GM12864 (cell line): ENCODE data around the gene ELMO2.

ENCODE experiments used
- DNase-seq: peaks from one replicate; pipeline ENCODE4 v3.0.0-alpha.2; 2011; ENCODE audit warnings: low read depth
- H3K4me3 ChIP-seq: 2 replicates; pipeline ENCODE4 v1.5.1; 2011; ENCODE audit warnings: mild to moderate bottlenecking, low read depth, low read length, control low read depth
- CTCF ChIP-seq: IDR thresholded peaks from 2 replicates; pipeline ENCODE4 v1.5.1; 2011; ENCODE audit warnings: low read depth, mild to moderate bottlenecking, moderate library complexity, low read length, control low read depth, inconsistent platforms; ENCODE audit errors: missing control alignments

ELMO2 gene

GRCh38 chr20:46406200-46406985, at the start of gene ELMO2:
Gene ELMO2, minus strand, starts transcription at chr20:46406615. Its CDS starts 12,133 bp downstream, at chr20:46394482.
- DNase-seq = peak; percentile 88
- TF ChIP-seq CTCF = no peak

GRCh38 chr20:46455729-46456128, 49.3 kb upstream of the ELMO2 start:
- no peak for DNase-seq
- no peak for TF ChIP-seq CTCF

More at GRCh38 chr20:46406200-46406985, at the start of gene ELMO2:
- peak within 1 kb of the TSS; percentile 79 for H3K4me3 ChIP-seq

GRCh38 chr20:46446851-46447250, 40.4 kb upstream of the ELMO2 start:
- no peak for DNase-seq
- no peak for TF ChIP-seq CTCF
- no peak overlapping the region for H3K4me3 ChIP-seq

More at GRCh38 chr20:46455729-46456128, 49.3 kb upstream of the ELMO2 start:
- H3K4me3 ChIP-seq = no peak overlapping the region

GRCh38 chr20:46439837-46440236, 33.4 kb upstream of the ELMO2 start:
- no peak for DNase-seq
- no peak for TF ChIP-seq CTCF
- no peak overlapping the region for H3K4me3 ChIP-seq

- DNase-seq = no peak
- TF ChIP-seq CTCF = peak; percentile 36
- H3K4me3 ChIP-seq = no peak overlapping the region
These were observed 31.8 kb upstream of the ELMO2 start for GRCh38 chr20:46438156-46438750.

- no peak for TF ChIP-seq CTCF
- DNase-seq = no peak
- no peak overlapping the region for H3K4me3 ChIP-seq
These were observed 28.7 kb upstream of the ELMO2 start for GRCh38 chr20:46435146-46435545.
